ENCODE results near the gene HTRA1.

DNA sequence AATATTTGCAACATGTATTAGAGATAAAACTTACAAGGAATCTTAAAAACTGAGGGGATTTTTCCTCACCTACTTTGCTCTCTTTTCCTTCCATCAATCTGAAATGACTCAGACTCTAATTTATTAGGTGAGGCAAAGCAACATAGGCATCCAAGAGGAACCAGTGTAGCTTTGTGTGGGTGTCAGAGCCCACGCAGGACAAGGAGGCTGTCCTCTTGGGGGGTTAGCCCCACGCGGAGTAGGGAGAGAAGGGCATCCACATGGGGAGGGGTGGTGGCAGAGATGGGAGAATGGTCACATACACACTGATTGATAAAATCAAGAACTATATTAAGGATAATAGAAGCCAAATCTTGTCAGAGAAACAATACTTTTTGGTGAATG, 40.7 kb upstream of the HTRA1 start:
- TF ChIP-seq, protein P1, sequence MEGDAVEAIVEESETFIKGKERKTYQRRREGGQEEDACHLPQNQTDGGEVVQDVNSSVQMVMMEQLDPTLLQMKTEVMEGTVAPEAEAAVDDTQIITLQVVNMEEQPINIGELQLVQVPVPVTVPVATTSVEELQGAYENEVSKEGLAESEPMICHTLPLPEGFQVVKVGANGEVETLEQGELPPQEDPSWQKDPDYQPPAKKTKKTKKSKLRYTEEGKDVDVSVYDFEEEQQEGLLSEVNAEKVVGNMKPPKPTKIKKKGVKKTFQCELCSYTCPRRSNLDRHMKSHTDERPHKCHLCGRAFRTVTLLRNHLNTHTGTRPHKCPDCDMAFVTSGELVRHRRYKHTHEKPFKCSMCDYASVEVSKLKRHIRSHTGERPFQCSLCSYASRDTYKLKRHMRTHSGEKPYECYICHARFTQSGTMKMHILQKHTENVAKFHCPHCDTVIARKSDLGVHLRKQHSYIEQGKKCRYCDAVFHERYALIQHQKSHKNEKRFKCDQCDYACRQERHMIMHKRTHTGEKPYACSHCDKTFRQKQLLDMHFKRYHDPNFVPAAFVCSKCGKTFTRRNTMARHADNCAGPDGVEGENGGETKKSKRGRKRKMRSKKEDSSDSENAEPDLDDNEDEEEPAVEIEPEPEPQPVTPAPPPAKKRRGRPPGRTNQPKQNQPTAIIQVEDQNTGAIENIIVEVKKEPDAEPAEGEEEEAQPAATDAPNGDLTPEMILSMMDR (conservative IDR thresholded peaks at IDR 0.05): no peak
- TF ChIP-seq ZFX (IDR thresholded peaks at IDR 0.05): no peak

Data from C4-2B (cell line).